DND-41 (cell line): ENCODE data around the gene FOXK2.

Experiments used
- EZH2 ChIP-seq: IDR thresholded peaks from 3 replicates; pipeline ENCODE4 v1.6.1; 2012; ENCODE audit warnings: borderline replicate concordance, low read depth, mild to moderate bottlenecking, moderate library complexity, low read length, inconsistent platforms; ENCODE audit not compliant: severe bottlenecking
- TF ChIP-seq, protein P1 (sequence below): IDR thresholded peaks from 2 replicates; pipeline ENCODE4 v1.5.1; 2012; ENCODE audit warnings: borderline replicate concordance, low read length, moderate library complexity, mild to moderate bottlenecking; ENCODE audit not compliant: poor library complexity, severe bottlenecking; ENCODE audit errors: extremely low read depth

DNA sequence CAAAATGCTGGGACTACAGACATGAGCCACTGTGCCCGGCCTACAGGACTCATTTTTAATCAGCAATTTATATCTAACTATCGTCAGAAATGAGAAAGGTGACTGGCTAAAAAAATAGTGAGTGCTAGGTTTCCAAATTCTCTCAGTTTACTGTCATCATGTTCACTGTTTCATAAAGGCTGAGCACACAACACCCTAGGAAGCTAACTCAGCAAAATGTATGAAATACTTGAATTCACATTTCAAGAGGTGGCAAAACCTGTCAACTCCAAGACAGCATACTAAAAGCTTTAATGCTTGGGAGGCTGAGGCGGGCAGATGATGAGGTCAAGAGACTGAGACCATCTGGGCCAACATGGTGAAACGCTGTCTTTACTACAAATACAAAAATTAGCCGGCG, 112.0 kb downstream of the FOXK2 start:
- TF ChIP-seq EZH2, result no peak
- TF ChIP-seq, protein P1, sequence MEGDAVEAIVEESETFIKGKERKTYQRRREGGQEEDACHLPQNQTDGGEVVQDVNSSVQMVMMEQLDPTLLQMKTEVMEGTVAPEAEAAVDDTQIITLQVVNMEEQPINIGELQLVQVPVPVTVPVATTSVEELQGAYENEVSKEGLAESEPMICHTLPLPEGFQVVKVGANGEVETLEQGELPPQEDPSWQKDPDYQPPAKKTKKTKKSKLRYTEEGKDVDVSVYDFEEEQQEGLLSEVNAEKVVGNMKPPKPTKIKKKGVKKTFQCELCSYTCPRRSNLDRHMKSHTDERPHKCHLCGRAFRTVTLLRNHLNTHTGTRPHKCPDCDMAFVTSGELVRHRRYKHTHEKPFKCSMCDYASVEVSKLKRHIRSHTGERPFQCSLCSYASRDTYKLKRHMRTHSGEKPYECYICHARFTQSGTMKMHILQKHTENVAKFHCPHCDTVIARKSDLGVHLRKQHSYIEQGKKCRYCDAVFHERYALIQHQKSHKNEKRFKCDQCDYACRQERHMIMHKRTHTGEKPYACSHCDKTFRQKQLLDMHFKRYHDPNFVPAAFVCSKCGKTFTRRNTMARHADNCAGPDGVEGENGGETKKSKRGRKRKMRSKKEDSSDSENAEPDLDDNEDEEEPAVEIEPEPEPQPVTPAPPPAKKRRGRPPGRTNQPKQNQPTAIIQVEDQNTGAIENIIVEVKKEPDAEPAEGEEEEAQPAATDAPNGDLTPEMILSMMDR, result no peak
